Gastroesophageal sphincter (tissue), 3 donors: ENCODE data around the gene HSPA6.
"Not testable (repeated sequence)": the region's sequence is repeated elsewhere in the genome, so short reads cannot be mapped to it uniquely, and the experiment has no call there.

Source experiments
- EP300 ChIP-seq: sonication (generic); formaldehyde crosslinking; IDR thresholded peaks from one replicate; pipeline ENCODE4 v1.6.1; 2017; ENCODE audit warnings: antibody characterized with exemption, mild to moderate bottlenecking
- POLR2A ChIP-seq, 2 donors: fragments of 450-650 bp; IDR thresholded peaks; one replicate each; pipeline ENCODE4 v1.6.1; 2017; ENCODE audit warnings: antibody characterized with exemption in 2 of 2, mild to moderate bottlenecking in 2 of 2, moderate library complexity in 1 of 2
- POLR2AphosphoS5 ChIP-seq: sonication (generic); formaldehyde crosslinking; IDR thresholded peaks from one replicate; pipeline ENCODE4 v1.6.1; 2017; ENCODE audit warnings: antibody characterized with exemption
- TF ChIP-seq, protein P1 (sequence below), 4 experiments: fragments of 200-600 bp in 2 of 4; fragments of 450-650 bp in 2 of 4; sonication (generic) in 1 of 4; IDR thresholded peaks; one replicate each; pipeline ENCODE4 v1.5.1; 2017 to 2019; ENCODE audit warnings: antibody characterized with exemption in 4 of 4, mild to moderate bottlenecking in 2 of 4, moderate library complexity in 2 of 4

DNA sequence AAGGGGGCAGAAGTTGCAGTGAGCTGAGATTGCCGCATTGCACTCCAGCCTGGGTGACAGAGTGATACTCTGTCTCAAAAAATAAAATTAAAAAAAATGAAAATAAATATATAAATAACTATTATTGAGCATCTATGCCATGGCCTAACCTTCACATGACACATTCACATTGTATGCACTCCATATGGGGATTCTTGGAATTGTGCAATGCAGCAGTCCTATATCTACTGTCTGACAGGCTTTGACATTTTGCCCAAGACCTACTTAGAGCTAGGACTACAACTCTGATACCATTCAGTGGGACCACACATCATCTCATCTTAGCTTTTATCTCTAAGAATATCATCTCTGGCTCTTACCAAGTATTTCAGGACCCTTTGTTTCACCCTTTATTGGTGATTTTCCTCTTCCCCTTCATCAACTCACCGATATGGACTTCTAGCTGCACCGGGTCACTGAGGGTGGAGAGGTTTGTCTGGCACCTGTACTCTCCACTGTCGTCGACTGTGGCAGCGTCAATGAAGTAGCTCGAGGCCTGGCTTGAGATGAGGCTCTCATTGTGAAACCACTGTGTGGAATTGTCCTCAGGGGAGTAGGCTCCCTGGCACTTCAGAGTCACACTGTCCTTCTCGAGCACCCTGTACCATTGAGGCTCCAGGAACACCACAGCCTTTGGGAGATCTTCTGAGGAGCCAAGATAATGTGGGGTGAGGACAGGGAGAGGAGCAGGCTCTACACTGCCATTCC is 23.8 kb downstream of the HSPA6 start:
- TF ChIP-seq, protein P1, sequence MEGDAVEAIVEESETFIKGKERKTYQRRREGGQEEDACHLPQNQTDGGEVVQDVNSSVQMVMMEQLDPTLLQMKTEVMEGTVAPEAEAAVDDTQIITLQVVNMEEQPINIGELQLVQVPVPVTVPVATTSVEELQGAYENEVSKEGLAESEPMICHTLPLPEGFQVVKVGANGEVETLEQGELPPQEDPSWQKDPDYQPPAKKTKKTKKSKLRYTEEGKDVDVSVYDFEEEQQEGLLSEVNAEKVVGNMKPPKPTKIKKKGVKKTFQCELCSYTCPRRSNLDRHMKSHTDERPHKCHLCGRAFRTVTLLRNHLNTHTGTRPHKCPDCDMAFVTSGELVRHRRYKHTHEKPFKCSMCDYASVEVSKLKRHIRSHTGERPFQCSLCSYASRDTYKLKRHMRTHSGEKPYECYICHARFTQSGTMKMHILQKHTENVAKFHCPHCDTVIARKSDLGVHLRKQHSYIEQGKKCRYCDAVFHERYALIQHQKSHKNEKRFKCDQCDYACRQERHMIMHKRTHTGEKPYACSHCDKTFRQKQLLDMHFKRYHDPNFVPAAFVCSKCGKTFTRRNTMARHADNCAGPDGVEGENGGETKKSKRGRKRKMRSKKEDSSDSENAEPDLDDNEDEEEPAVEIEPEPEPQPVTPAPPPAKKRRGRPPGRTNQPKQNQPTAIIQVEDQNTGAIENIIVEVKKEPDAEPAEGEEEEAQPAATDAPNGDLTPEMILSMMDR (IDR thresholded peaks at IDR 0.05), result not testable (repeated sequence)
- TF ChIP-seq POLR2A (IDR thresholded peaks at IDR 0.05); POLR2AphosphoS5; EP300: not testable (repeated sequence)
